Dermis microvascular lymphatic vessel endothelial cell (primary cell): ENCODE results near the gene MRGPRD. TPM values are rescaled to one million over a fixed set of nuclear protein-coding genes. Genes with fewer than 3 reads are reported as not detected.

Source experiments
- DNase-seq, 2 donors: peaks; one replicate each; pipeline versions ENCODE4 v3.0.0 to v3.0.0-alpha.2; 2010; ENCODE audit warnings: low read depth in 2 of 2
- total RNA-seq: library from RNA; depleted of rRNA; stranded (reverse); fragments of >200 nt; gene quantifications from 2 replicates; pipeline ENCODE4 v1.2.1, GENCODE V29; 2014

MRGPRD gene, protein sequence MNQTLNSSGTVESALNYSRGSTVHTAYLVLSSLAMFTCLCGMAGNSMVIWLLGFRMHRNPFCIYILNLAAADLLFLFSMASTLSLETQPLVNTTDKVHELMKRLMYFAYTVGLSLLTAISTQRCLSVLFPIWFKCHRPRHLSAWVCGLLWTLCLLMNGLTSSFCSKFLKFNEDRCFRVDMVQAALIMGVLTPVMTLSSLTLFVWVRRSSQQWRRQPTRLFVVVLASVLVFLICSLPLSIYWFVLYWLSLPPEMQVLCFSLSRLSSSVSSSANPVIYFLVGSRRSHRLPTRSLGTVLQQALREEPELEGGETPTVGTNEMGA
- total RNA-seq: not detected in 2 replicates

- DNase-seq: no peak
Observed at GRCh38 chr11:68980776-68981065, at the start of gene MRGPRD. MRGPRD (minus strand) TSS chr11:68980986; CDS start chr11:68980986, 0 bp downstream.

GRCh38 chr11:69030301-69030700 is 49.5 kb upstream of the MRGPRD start:
- no peak for DNase-seq

DNA sequence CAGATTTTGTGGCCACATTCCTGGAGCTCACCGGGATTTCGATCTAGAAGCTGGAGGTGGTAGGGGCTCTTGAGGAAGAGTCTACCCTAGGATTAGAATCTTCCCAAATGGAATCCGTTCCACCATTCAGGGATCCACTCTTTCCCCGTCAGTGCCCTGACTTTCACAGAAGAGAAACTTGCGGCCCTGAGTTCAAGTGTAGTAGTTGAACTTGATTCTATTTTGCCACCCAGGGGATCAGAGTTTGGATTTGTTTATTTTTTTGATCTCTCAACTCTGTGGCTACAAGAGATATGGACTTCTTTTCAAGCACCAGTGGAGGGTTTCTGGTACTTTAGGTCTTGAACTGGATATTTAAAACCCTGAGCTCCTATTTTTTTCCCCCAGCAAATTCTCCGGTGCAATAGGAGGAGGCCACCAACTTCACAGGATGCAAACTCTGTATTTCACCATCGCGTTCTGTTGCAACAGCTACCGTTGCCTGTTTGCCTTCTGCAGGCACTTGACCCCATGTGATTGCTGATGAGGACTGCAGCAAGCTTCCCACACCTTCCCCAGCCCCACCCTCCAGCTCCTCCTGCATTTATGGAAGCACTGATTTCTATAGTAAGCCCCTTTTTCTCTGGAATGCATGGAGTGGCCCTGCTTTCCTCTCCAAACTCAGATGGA is 47.1 kb upstream of the MRGPRD start:
- DNase-seq: no peak

GRCh38 chr11:69024509-69024908 is 43.7 kb upstream of the MRGPRD start:
- DNase-seq: no peak

DNA sequence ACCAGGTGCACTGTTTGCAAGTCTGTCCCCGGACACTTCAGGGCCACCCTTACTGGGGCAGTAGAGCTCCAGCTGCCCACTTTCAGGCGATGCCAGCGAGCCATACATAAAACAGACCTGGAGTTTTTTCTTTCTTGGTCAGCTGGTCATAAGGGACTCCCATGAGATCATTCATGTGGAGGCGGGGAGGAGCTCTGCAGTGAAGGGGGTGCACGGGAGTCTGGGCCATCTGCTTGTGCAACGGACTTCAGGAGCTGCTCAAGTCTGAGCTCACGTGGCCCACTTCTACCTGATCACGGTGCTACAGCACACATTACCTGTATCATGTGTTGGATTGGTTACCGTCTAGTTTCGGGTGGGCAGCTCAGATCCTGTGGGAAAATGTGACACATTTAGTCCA is 41.5 kb upstream of the MRGPRD start:
- DNase-seq: no peak

DNA sequence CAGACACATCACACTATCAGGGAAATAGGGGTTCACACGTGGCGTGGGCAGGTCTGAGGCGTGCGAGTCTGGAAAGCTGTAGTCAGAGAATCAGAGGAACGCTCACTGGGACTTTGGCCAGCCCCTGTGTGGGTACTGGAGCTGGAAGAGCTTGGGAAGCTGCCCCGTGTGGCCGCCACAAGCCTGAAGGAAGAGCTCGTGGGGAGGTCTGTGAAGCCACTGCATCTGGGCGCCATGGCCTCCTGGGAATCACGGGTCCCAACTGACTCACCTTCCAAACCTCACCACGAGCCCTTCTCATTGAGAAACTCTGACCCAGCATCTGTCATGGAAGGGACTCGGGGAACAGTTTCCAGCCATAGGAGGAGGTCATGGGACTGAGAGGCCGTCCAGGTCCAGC is 38.1 kb upstream of the MRGPRD start:
- no peak for DNase-seq

- no peak for DNase-seq
Observed at GRCh38 chr11:69017951-69018350, 37.2 kb upstream of the MRGPRD start.

GRCh38 chr11:69014898-69015549 is 34.2 kb upstream of the MRGPRD start:
- no peak for DNase-seq

GRCh38 chr11:69014084-69014851 is 33.5 kb upstream of the MRGPRD start:
- no peak for DNase-seq

DNA sequence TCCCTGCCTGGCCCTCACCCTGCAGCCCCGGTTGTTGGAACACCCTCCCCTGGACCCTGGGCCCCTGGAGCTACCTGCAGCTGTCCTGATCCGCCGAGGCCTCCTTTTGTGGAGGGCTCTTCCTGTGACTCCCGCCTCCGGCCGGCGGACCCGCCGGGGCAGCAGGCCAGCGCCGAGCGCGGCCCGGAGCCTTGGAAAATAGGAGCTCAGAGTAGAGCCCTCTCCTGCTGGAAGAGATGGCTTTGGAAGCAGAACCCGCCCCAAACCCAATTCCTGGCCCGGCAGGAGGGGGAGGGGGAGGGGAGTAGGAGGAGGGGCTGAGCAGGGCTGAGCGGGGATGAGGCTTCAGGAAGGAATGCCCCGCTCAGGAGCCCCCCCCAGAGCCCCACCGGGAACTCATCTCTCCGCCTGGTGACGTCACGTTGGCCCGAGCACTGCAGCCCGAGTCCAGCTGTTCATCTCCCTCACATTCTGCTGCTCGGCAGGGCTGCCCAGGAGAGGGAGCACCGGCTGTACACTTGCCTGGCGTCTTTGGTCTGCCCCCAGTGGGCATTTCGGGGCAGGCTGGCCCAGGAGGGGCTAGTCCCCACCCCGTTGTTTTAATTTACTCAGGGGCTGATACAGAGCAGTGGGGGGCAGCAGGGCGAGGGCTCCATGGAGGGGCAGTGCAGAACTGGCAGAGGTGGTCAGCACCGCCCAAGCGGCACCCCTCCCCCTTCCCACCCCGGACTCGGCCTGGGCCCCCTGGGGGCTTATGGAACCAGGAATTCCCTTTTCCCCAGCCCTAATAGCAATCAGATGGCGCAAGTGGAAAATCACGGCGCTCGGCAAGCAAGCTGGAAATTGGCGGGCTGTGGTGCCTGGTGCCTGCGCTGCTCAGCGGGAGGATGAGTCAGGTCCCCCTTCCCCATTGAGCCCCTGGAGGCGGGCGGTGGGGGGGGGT is 32.5 kb upstream of the MRGPRD start, which contains the start of gene MRGPRF:
TSS of gene MRGPRF (minus strand) at position 238 of the 943 bp plus-strand sequence. CDS start 3,345 bp downstream, outside the sequence.
- peak in 1 of 2 donors; percentile 15 for DNase-seq

GRCh38 chr11:69012092-69013008 is 31.6 kb upstream of the MRGPRD start:
- DNase-seq: no peak

DNA sequence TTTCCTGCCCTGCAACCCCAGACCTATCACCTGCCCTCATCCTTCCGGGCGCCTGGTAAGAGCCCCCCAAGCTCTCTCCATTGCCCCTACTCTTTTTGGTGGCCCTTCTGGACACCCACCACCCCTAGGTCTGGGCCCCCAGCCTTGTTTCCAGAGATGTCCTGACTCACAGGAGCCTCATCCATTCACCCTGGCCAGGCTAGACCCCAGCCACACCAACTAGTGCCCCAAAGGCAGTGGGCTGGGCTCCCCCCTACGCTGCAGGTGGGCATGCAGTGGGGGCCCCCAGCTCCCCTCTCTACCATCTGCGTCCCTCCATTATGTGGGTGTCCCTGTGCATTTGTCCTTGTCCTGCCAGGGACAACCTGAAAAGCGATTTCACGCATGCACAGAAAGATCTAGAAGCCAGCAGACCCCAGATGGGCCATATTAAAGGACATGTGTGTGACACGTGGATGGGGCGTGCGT is 30.9 kb upstream of the MRGPRD start:
- DNase-seq: no peak

GRCh38 chr11:69010964-69011623 is 30.3 kb upstream of the MRGPRD start:
- DNase-seq: no peak

- DNase-seq: no peak
Observed at GRCh38 chr11:69010361-69010891, 29.6 kb upstream of the MRGPRD start.

- no peak for DNase-seq
Observed at GRCh38 chr11:69009441-69010211, 28.8 kb upstream of the MRGPRD start.

DNA sequence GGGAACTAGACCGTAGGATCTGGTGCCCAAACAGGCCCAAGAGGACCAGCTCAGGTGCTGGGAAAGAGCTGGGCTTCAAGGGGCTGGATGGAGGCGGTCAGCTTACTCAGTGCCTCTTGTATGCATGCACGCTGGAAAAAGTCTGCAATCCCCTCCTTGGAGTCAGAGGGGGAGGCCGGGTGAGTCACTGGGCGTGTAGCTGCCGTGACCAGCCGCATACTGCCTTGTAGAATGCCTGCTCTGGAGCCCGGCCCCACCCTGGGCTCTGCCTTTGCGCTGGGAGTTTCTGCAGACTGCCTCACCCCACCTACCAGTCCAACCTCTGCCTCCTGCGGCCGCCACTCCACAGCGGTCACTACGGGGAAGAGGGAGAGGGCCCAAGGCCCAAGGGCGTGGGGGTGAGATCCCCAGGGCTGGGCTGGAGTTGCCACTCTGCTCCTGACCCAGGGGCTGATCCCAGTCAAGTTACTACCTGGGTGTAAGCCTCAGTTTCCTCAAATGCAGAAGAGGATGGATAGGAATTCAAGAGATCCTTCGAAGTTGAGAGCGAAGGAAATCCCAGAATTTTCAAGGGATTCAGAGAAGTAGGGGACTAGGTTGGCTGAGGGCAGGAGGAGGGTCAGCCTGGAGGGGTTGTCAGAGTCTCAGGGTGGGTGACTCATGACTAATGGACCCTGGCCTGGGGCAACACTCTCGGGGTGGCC is 28.1 kb upstream of the MRGPRD start:
- peak in 1 of 2 donors; percentile 47 for DNase-seq

- no peak for DNase-seq
Observed at GRCh38 chr11:69007975-69008381, 27.2 kb upstream of the MRGPRD start.
